HepG2 (cell line): Measurements from ENCODE around the gene RETREG2. TPM values are rescaled to one million over a fixed set of nuclear protein-coding genes. Genes with fewer than 3 reads are reported as not detected.

Experiments
- MAFK ChIP-seq, 2 experiments: IDR thresholded peaks in 1 of 2; conservative IDR thresholded peaks in 1 of 2; 2 replicates each; pipeline ENCODE4 v1.6.1; 2011; ENCODE audit warnings: improper control_type of control experiment in 2 of 2, low read length in 2 of 2
- NBN ChIP-seq: fragments of 450-650 bp; conservative IDR thresholded peaks from 2 replicates; pipeline ENCODE4 v1.6.1; 2017
- RXRB ChIP-seq: IDR thresholded peaks from 2 replicates; pipeline ENCODE4 v1.6.1; 2016; ENCODE audit warnings: borderline replicate concordance, missing genetic modification reagents, missing compliant biosample characterization
- SIX1 ChIP-seq: sonication (generic); formaldehyde crosslinking; IDR thresholded peaks from 2 replicates; pipeline ENCODE4 v1.4.0; 2020; ENCODE audit warnings: missing genetic modification reagents, borderline replicate concordance
- SYNCRIP ChIP-seq: fragments of 200-400 bp; formaldehyde crosslinking; IDR thresholded peaks from 2 replicates; pipeline ENCODE4 v1.6.1; 2018; ENCODE audit warnings: mild to moderate bottlenecking, low read depth, low read length; ENCODE audit not compliant: insufficient read depth
- ZMAT3 ChIP-seq: sonication (generic); formaldehyde crosslinking; conservative IDR thresholded peaks from 2 replicates; pipeline ENCODE4 v1.7.0; 2021; ENCODE audit warnings: missing genetic modification reagents
- ZNF24 ChIP-seq: fragments of 450-650 bp; IDR thresholded peaks from 2 replicates; pipeline ENCODE4 v1.6.1; 2017; ENCODE audit warnings: antibody characterized with exemption, mild to moderate bottlenecking
- ZNF264 ChIP-seq: sonication (generic); formaldehyde crosslinking; IDR thresholded peaks from 2 replicates; pipeline ENCODE4 v1.4.0; 2020; ENCODE audit warnings: missing genetic modification reagents
- ZNF550 ChIP-seq: sonication (generic); formaldehyde crosslinking; IDR thresholded peaks from 2 replicates; pipeline ENCODE4 v1.4.0; 2020; ENCODE audit warnings: mild to moderate bottlenecking, missing genetic modification reagents, borderline replicate concordance
- polyA plus RNA-seq, 8 experiments: library from polyadenylated mRNA; depleted of rRNA in 3 of 8; stranded (reverse) in 7 of 8; unstranded in 1 of 8; fragments of >200 nt; fragmentation: Illumina TruSeq in 4 of 8; extraction: Trizol in 4 of 8; gene quantifications; 2 replicates each; pipeline versions ENCODE4 v1.2.1 to v1.2.3, GENCODE V29; 2011 to 2016; ENCODE audit warnings: low read depth in 4 of 8, missing spikeins in 1 of 8, mixed read lengths in 1 of 8; ENCODE audit not compliant: insufficient read depth in 1 of 8
- total RNA-seq, 5 experiments: library from RNA; depleted of rRNA; stranded (reverse); fragments of >200 nt; fragmentation: Illumina TruSeq; extraction: Trizol; gene quantifications; 2 replicates each; pipeline ENCODE4 v1.2.3, GENCODE V29; 2016; ENCODE audit warnings: low read depth in 1 of 5
- TF ChIP-seq, protein P1 (sequence below), 2 experiments: fragments of 450-650 bp in 1 of 2; sonication (generic) in 1 of 2; formaldehyde crosslinking in 1 of 2; IDR thresholded peaks; 2 replicates each; pipeline versions ENCODE4 v1.6.1 to v1.8.0; 2016 to 2022; ENCODE audit warnings: antibody characterized with exemption in 1 of 2, mild to moderate bottlenecking in 1 of 2, missing genetic modification reagents in 1 of 2
- TF ChIP-seq, protein P2 (sequence below): sonication (generic); formaldehyde crosslinking; IDR thresholded peaks from 2 replicates; pipeline ENCODE4 v1.4.0; 2020; ENCODE audit warnings: mild to moderate bottlenecking, missing genetic modification reagents

The RETREG2 gene
- total and polyA plus RNA-seq, 2 of the 13 experiments (the other 11 are each of a cell fraction or from before 2014, with no cell fraction given): 86.0 to 134 TPM

DNA sequence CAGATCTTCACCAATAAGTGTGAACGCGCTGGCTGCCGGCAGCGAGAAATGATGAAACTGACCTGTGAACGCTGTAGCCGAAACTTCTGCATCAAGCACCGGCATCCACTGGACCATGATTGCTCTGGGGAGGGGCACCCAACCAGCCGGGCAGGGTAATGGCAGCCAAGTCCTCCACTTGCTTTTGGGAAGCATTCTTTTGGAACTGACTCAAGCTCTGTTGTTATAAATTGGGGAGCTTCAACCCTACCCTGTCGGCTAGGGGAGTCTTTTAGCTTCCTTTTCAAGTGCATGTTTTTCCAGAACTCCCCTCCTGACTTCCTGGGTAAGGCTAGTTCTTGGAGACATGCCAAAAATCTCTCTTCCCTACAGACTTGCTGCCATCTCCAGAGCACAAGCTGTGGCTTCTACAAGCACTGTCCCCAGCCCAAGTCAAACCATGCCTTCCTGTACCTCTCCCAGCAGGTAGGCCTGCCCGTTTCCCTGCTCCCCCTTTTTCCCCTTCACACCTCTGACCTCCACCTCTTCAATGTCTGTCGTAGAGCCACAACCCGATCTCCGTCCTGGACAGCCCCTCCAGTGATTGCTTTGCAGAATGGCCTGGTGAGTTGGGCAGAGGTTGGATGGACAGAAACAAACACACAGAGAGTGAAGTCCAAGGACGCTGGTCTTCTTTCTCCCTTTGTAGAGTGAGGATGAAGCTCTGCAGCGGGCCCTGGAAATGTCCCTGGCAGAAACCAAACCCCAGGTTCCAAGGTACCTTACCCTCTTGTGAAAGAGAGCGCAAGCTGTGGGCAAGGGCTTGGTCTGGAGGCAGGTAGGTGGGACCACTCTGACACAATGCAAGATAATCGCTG is 30.0 kb downstream of the RETREG2 start (continued):
- TF ChIP-seq, protein P1, sequence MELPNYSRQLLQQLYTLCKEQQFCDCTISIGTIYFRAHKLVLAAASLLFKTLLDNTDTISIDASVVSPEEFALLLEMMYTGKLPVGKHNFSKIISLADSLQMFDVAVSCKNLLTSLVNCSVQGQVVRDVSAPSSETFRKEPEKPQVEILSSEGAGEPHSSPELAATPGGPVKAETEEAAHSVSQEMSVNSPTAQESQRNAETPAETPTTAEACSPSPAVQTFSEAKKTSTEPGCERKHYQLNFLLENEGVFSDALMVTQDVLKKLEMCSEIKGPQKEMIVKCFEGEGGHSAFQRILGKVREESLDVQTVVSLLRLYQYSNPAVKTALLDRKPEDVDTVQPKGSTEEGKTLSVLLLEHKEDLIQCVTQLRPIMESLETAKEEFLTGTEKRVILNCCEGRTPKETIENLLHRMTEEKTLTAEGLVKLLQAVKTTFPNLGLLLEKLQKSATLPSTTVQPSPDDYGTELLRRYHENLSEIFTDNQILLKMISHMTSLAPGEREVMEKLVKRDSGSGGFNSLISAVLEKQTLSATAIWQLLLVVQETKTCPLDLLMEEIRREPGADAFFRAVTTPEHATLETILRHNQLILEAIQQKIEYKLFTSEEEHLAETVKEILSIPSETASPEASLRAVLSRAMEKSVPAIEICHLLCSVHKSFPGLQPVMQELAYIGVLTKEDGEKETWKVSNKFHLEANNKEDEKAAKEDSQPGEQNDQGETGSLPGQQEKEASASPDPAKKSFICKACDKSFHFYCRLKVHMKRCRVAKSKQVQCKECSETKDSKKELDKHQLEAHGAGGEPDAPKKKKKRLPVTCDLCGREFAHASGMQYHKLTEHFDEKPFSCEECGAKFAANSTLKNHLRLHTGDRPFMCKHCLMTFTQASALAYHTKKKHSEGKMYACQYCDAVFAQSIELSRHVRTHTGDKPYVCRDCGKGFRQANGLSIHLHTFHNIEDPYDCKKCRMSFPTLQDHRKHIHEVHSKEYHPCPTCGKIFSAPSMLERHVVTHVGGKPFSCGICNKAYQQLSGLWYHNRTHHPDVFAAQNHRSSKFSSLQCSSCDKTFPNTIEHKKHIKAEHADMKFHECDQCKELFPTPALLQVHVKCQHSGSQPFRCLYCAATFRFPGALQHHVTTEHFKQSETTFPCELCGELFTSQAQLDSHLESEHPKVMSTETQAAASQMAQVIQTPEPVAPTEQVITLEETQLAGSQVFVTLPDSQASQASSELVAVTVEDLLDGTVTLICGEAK (IDR thresholded peaks at IDR 0.05): no peak
- TF ChIP-seq, protein P1 (CRISPR knock-in tag; IDR thresholded peaks at IDR 0.05): 0 out of 2 replicates have a peak, but pooled peaks have one; percentile 62
- TF ChIP-seq SIX1 (CRISPR knock-in tag) (0 out of 2 replicates have a peak, but pooled peaks have one; percentile 55), RXRB (CRISPR knock-in tag) (peak; percentile 88), MAFK (conservative IDR thresholded peaks at IDR 0.05 in 1 of 2, IDR thresholded peaks at IDR 0.05 in 1 of 2; ENCODE audit: low read length in 2 of 2) (no peak), ZMAT3 (no peak; the same call in 1 of the 2 replicates), ZNF24 (no peak), SYNCRIP (no peak), ZNF550 (no peak), NBN (no peak), ZNF264 (CRISPR knock-in tag) (peak; percentile 72)
- TF ChIP-seq, protein P2, sequence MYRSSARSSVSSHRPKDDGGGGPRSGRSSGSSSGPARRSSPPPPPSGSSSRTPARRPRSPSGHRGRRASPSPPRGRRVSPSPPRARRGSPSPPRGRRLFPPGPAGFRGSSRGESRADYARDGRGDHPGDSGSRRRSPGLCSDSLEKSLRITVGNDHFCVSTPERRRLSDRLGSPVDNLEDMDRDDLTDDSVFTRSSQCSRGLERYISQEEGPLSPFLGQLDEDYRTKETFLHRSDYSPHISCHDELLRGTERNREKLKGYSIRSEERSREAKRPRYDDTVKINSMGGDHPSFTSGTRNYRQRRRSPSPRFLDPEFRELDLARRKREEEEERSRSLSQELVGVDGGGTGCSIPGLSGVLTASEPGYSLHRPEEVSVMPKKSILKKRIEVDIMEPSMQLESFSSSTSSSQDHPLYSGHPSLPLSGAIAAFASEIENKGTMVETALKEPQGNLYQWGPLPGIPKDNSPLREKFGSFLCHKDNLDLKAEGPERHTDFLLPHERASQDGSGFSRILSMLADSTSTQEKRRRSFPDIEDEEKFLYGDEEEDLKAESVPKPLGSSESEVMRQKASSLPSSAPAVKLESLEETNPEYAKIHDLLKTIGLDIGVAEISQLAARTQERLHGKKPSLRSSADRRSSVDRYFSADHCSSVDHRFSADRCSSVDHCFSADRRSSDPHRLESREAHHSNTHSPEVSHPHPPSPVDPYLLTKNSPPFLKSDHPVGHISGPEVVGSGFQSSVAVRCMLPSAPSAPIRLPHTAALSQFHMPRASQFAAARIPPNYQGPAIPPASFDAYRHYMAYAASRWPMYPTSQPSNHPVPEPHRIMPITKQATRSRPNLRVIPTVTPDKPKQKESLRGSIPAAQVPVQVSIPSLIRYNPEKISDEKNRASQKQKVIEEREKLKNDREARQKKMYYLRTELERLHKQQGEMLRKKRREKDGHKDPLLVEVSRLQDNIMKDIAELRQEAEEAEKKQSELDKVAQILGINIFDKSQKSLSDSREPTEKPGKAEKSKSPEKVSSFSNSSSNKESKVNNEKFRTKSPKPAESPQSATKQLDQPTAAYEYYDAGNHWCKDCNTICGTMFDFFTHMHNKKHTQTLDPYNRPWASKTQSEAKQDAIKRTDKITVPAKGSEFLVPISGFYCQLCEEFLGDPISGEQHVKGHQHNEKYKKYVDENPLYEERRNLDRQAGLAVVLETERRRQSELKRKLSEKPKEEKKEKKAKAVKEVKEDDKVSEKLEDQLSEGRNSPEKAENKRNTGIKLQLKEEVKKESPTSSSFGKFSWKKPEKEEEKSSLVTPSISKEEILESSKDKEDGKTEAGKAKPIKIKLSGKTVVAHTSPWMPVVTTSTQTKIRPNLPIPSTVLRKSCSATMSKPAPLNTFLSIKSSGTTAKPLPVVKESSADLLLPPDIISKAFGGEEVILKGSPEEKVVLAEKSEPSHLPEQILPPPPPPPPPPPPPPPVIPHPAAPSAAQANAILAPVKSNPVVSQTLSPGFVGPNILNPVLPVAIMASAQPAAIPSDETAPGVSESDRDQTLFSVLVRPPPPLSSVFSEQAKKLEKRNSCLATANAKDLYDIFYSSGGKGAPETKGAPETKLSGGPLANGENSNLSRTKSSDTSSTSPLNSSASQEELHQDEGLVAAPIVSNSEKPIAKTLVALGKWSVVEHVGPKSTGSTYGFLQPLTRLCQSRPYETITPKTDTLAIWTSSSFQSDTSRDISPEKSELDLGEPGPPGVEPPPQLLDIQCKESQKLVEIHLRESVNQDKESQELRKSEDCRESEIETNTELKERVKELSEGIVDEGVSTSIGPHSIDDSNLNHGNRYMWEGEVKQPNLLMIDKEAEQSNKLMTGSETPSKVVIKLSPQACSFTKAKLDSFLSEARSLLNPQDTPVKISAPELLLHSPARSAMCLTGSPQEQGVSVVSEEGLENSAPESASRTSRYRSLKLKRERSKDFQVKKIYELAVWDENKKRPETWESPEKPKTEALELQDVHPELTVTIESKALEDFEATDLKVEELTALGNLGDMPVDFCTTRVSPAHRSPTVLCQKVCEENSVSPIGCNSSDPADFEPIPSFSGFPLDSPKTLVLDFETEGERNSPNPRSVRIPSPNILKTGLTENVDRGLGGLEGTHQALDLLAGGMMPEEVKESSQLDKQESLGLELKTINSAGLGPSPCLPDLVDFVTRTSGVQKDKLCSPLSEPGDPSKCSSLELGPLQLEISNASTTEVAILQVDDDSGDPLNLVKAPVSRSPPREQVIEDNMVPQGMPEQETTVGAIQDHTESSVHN: no peak
